Measurements from ENCODE around the gene IFFO2. TPM values are rescaled to one million over a fixed set of nuclear protein-coding genes. Genes with fewer than 3 reads are reported as not detected.
"Not testable (repeated sequence)": the region's sequence is repeated elsewhere in the genome, so short reads cannot be mapped to it uniquely, and the experiment has no call there.

IFFO2 gene
- total and polyA plus RNA-seq, 10 of the 15 experiments (the other 5 are each of a cell fraction or from before 2014, with no cell fraction given): 1.2 to 18.4 (median 6.7) TPM

- 50% methylated on average over 3 of the region's 3 CpGs for WGBS (ENCODE audit: insufficient coverage, insufficient replicate concordance, low lambda C conversion rate, missing lambda C conversion rate)
- BruUV-seq (replicated peaks); H2AFZ ChIP-seq (ENCODE audit: control insufficient read depth, low read depth, low read length); in situ Hi-C loops (cut with MboI); H3K9me3 ChIP-seq (replicated peaks; ENCODE audit: control insufficient read depth, insufficient read depth, low read length); POLR2A ChIA-PET; H3K4me1 ChIP-seq (ENCODE audit: control insufficient read depth, insufficient read depth, low read length); ATAC-seq; FAIRE-seq; H3K79me2 ChIP-seq (ENCODE audit: control insufficient read depth, insufficient read depth, low read length); H3K27ac ChIP-seq (ENCODE audit: control insufficient read depth, insufficient read depth); H4K20me1 ChIP-seq (ENCODE audit: control insufficient read depth, insufficient read depth); intact Hi-C loops (cut with micrococcal nuclease; ENCODE audit: unreplicated experiment); H3K27me3 ChIP-seq (replicated peaks in 1 of 2; ENCODE audit: control insufficient read depth in 2 of 2, insufficient read depth in 2 of 2, low read length in 1 of 2); H3K9ac ChIP-seq (ENCODE audit: control insufficient read depth, insufficient read depth, low read length); H3K36me3 ChIP-seq (ENCODE audit: control insufficient read depth in 2 of 2, insufficient read depth in 2 of 2, low read length in 1 of 2); SMC1A ChIA-PET (ENCODE audit: uncharacterized antibody, unreplicated experiment); DNase-seq (ENCODE audit: low read depth, low spot score); H3K4me2 ChIP-seq (ENCODE audit: control insufficient read depth, insufficient read depth); RAD21 ChIA-PET (ENCODE audit: unreplicated experiment); H3K4me3 ChIP-seq: not testable (repeated sequence)
- CTCF ChIA-PET: interaction anchor here (0.8 kb wide), 1 partner anchor 14 kb away, joined by 4 read pairs; no protein-coding TSS in a partner anchor
Observed at GRCh38 chr1:18870595-18870865, 85.9 kb downstream of the IFFO2 start.

DNA sequence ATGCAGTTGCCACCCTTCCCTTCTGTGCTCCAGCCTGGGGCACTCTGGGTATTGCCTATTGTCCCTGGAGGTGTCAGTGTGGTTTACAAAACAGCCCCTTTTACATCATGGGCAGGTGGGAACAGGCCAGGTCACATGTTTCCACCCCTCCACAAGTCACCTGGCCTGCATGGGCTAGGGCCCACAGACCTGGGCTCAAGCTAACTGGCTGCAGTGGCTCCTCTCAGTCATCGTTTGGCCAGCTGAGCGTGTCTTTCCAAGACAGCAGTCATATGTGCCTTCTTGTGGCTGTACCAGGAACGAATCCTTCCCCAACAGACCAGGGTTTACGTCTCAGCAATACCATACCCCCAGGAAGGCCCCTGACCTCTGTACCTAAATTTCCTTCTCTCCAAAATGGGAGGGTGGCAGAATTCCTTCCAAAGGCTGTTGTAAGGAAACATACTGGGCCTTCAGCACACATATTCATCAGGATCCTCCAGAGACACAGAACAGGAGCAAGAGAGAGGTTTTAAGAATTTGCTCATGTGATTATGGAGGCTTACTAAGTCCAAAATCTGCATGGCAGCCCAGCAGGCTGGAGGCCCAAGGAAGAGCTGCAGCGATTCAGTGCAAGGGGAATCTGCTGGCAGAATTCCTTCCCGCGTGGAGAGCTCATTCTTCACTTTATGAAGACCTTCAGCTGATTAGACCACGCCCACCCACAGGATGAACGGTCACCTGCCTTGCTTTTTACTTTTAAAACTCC is 86.5 kb downstream of the IFFO2 start:
- ChIA-PET POLR2A (no interaction called here), CTCF (interaction anchor here (0.8 kb wide), 1 partner anchor 15 kb away, joined by 4 read pairs; no protein-coding TSS in a partner anchor), RAD21 (ENCODE audit: unreplicated experiment) (no interaction called here), SMC1A (ENCODE audit: uncharacterized antibody, unreplicated experiment) (no interaction called here)
- no TSS peak for BruUV-seq (replicated peaks)
- Histone ChIP-seq H3K4me2 (ENCODE audit: control insufficient read depth, insufficient read depth) (no peak overlapping the region), H2AFZ (ENCODE audit: control insufficient read depth, low read depth, low read length) (no peak overlapping the region), H3K9me3 (replicated peaks; ENCODE audit: control insufficient read depth, insufficient read depth, low read length) (no peaks in the 10 kb centered on the region), H3K79me2 (ENCODE audit: control insufficient read depth, insufficient read depth, low read length) (no peaks in the 10 kb centered on the region), H3K36me3 (ENCODE audit: control insufficient read depth in 2 of 2, insufficient read depth in 2 of 2, low read length in 1 of 2) (no peaks in the 10 kb centered on the region), H3K27ac (ENCODE audit: control insufficient read depth, insufficient read depth) (no peak overlapping the region), H3K9ac (ENCODE audit: control insufficient read depth, insufficient read depth, low read length) (no peak overlapping the region), H4K20me1 (ENCODE audit: control insufficient read depth, insufficient read depth) (no peaks in the 10 kb centered on the region; the same call in 1 of the 2 replicates), H3K27me3 (replicated peaks in 1 of 2; ENCODE audit: control insufficient read depth in 2 of 2, insufficient read depth in 2 of 2, low read length in 1 of 2) (no peaks in the 10 kb centered on the region; a peak in 2 of 4 replicates), H3K4me1 (ENCODE audit: control insufficient read depth, insufficient read depth, low read length) (no peaks in the 10 kb centered on the region), H3K4me3 (no peak overlapping the region)
- in situ Hi-C loops (cut with MboI): no loop called here
- 66% methylated on average over 9 of the region's 9 CpGs for WGBS (ENCODE audit: insufficient coverage, insufficient replicate concordance, low lambda C conversion rate, missing lambda C conversion rate)
- intact Hi-C loops (cut with micrococcal nuclease; ENCODE audit: unreplicated experiment): no loop called here
- ATAC-seq: no peak; the same call in 2 of the 3 replicates
- no peak for DNase-seq (ENCODE audit: low read depth, low spot score)
- FAIRE-seq: no peak
- TF ChIP-seq ESRRA (IDR thresholded peaks at IDR 0.05; ENCODE audit: low read length) (no peak), NR2C2 (IDR thresholded peaks at IDR 0.05; ENCODE audit: borderline replicate concordance, control insufficient read depth, insufficient read length, low read depth) (no peak), RFX5 (IDR thresholded peaks at IDR 0.05; ENCODE audit: low read depth, low read length) (no peak), FOS (IDR thresholded peaks at IDR 0.05; ENCODE audit: borderline replicate concordance, extremely low read depth, insufficient read length) (no peak), ZZZ3 (IDR thresholded peaks at IDR 0.05; ENCODE audit: control insufficient read depth, insufficient read length, low read depth) (no peak), CBFB (IDR thresholded peaks at IDR 0.05; ENCODE audit: low read depth) (no peak), RCOR1 (conservative IDR thresholded peaks at IDR 0.05; ENCODE audit: low read depth, low read length) (no peak), SUPT20H (IDR thresholded peaks at IDR 0.05; ENCODE audit: borderline replicate concordance, control insufficient read depth, low read depth, low read length) (no peak), GABPA (IDR thresholded peaks at IDR 0.05; ENCODE audit: low read depth) (no peak), ZBED1 (IDR thresholded peaks at IDR 0.05; ENCODE audit: borderline replicate concordance) (no peak), JUND (IDR thresholded peaks at IDR 0.05; ENCODE audit: low read depth, low read length) (no peak)
- TF ChIP-seq, protein P1, sequence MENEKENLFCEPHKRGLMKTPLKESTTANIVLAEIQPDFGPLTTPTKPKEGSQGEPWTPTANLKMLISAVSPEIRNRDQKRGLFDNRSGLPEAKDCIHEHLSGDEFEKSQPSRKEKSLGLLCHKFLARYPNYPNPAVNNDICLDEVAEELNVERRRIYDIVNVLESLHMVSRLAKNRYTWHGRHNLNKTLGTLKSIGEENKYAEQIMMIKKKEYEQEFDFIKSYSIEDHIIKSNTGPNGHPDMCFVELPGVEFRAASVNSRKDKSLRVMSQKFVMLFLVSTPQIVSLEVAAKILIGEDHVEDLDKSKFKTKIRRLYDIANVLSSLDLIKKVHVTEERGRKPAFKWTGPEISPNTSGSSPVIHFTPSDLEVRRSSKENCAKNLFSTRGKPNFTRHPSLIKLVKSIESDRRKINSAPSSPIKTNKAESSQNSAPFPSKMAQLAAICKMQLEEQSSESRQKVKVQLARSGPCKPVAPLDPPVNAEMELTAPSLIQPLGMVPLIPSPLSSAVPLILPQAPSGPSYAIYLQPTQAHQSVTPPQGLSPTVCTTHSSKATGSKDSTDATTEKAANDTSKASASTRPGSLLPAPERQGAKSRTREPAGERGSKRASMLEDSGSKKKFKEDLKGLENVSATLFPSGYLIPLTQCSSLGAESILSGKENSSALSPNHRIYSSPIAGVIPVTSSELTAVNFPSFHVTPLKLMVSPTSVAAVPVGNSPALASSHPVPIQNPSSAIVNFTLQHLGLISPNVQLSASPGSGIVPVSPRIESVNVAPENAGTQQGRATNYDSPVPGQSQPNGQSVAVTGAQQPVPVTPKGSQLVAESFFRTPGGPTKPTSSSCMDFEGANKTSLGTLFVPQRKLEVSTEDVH (IDR thresholded peaks at IDR 0.05; ENCODE audit: low read depth, partially characterized antibody): no peak

Data from GM12878 (cell line).